HG02642 (cell line): ENCODE results near the gene NPM3.

Experiments
- ATAC-seq: cut with Tn5 transposase; IDR thresholded peaks from one replicate; pipeline ENCODE4 v1.9.1; 2021; ENCODE audit warnings: mild to moderate bottlenecking; ENCODE audit not compliant: unreplicated experiment, poor library complexity

Gene NPM3, protein sequence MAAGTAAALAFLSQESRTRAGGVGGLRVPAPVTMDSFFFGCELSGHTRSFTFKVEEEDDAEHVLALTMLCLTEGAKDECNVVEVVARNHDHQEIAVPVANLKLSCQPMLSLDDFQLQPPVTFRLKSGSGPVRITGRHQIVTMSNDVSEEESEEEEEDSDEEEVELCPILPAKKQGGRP

DNA sequence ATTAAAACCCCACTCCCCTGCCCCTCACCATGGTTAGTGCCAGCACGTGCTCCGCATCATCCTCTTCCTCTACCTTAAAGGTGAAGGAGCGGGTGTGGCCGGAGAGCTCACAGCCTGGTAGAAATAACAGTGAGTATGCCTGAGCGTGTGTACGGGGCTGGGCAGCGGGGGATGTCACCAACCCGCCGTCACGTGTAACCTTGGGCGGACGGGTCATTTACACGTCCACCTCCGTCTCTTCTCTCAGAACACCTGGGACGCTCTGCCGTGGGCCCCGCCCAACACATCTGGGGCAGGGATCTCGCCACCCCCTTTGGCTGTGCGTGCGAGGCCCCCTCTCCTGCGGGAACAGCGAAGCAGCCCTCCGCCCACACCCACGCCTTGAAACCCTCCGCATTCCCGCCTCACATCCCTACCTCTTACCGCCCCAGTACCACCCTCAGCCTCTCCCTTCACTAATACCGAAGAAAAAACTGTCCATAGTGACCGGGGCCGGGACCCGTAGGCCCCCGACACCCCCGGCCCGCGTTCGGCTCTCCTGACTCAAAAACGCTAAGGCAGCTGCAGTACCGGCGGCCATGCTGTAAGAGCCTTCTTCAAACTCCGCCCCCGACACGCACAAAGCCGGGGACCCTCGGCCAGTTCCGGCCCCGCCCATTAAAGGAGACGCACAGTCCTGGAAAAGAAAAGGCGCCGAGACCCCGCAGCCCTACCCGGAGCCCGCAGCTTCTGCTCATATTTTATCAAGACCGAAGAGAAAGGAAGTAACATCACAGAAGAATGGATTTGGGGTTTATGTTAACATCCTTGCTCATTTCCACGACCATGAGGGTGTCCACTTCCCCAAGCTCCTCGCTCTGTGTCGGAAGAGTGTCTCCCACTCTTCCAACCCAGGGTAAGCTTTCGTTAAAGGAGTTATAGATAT, at the start of gene NPM3:
NPM3 (minus strand) TSS at position 636 of the 925 bp plus-strand sequence; CDS start at position 580, 56 bp downstream.
- ATAC-seq = peak; percentile 55

DNA sequence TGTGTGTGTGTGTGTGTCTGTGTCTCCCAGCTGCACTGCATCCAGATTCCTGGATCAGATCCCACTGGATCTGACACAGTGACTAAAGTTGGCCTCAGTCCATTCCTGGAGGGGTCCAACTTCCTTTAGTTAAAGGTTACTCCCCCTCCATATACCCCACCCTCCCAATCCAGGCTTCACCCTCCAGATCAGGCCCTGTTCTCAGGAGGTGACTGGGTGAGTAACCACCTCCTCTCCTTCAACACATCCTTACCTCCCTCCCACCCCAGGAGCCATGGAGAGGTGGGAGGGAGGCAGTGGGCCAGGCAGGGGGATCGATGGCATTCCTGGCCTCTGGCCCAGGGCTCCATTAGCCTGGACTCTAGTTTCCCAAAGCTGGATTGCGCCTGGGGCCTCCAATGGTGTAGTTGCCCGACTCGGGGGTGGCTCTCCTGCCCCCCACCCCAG, 49.1 kb upstream of the NPM3 start:
- no peak for ATAC-seq

DNA sequence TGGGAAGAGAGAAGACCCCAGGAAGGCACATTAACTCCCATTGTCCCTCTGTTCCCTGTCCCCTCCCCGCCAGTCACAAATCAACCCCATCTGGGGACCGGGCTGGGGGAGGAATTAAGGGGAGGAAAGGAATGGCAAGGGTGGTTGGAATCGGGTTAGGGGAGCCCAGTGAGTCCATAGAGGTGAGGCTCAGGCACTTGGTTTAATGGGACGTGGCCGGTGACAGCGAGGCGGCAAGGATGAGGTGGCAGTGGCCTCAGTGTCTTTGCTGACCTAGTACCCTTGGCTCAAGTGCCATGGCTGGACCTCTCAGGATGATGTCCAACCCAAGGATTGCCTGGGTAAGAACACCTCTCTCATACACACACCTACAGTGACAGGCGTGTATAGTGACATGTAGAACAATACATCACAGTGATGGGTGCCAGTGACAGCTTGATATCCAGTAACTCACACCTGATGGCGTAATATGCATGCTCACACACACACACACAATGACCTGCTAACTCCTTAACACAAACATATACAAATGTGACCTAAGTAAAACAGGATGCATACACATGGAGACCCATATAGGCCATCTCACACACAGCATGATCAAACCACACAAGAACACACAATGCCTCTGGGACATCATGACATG, 48.0 kb upstream of the NPM3 start:
- ATAC-seq = no peak

DNA sequence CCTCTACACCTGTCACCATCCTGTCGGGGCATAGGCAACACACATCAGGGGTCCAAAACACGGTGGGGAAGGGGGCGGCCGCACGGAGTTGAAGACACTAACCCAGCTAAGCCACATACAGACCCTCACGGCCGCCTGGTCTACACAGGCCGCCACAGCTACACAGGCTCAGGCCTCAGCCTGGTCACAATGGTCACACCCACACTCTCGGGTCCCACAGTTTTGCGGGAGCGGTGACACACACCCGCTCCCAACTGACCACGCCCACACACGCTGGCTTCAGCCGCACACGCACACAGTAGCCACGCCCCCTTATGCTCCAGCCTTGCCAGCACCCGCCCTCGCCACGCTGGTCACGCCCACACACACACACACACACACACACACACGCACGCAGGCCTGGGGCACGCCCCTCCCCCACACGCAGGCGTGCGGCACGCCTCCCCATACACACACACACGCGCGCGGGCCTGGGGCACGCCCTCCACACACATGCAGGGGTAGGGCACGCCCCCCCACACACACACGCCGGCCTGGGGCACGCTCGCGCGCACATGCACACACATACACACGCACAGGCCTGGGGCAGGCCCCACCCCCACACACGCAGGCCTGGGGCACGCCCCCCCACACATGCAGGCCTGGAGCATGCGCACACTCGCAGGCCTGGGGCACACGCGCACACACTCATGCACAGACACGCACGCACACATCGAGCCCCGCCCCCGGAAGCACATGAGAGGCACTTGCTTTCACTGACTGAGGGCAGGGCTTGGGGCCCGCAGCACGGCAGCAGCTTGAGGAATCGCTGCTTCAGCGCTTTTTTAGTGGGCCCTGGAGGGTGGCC, 47.3 kb upstream of the NPM3 start:
- ATAC-seq = peak; percentile 68

DNA sequence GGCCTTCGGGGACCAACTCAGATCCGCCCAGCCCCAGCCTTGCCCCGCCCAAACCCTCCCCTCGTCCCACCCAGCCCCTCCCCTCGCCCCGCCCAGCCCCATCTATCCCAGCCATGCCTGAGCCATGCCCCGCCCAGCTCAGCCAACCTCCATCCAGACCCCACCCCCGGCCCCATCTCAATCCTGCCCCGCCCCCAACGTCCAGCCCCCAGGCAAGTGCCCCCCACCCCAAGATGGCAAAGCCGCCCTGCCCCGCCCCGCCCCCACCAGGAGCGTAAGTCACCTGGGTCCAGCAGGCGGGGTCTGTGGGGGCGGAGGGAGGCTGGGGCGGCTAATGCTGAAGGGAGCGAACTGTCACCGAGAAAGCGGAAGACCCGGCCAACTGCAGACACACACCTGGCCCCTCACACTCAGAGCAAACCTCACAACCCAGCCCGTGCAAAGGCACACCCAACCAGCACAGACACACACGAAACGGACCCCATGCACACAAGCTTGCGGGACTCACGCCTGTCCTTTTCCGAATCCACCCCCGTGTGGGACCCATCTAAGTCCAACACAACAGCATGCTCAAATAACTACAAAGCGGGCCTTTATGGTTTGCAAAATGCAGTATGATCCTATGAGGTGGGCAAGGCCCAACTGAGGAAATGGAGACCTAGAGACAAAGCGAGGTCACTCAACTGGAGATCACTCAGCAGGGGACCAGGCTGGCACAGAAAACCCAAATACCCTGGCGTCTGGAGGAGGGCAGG, 46.5 kb upstream of the NPM3 start:
- ATAC-seq = peak; percentile 7

DNA sequence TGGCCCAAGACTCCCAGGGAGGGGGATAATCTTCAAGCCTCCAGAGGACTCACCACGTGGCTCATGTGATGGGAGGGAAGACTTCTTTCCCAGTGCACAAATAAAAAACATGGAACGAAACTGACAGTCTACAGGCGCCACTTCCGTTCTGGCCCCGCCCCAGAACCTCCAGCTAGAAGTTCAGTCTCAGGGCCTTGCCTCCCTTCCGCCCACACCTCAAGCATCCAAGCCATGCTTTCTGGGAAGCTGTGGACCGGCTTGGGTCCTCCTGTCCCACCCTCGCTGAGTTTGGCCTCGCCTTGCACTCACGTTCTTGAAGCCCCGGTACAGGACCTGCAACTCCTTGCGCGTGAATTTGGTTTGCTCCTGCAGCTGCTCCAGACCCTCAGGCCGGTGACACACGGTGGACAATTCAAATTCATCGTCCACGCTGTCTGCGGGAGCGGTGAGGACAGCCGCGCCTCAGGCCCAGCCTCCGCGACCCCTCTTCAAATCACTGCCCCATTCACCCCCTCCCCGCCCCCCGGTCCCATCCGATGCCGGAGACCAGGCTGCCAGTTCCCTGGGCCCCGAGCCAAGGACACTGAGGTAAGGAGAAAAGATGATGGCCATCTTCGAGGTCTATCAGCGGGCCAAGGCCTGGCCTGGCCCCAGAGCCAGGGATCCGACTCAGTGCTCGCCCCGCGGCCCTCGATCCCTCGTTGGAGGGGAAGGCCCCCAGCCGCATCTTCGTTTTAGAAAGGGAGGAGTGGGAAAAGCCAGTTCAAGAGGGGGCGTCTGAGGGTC, 45.7 kb upstream of the NPM3 start:
- ATAC-seq = no peak

DNA sequence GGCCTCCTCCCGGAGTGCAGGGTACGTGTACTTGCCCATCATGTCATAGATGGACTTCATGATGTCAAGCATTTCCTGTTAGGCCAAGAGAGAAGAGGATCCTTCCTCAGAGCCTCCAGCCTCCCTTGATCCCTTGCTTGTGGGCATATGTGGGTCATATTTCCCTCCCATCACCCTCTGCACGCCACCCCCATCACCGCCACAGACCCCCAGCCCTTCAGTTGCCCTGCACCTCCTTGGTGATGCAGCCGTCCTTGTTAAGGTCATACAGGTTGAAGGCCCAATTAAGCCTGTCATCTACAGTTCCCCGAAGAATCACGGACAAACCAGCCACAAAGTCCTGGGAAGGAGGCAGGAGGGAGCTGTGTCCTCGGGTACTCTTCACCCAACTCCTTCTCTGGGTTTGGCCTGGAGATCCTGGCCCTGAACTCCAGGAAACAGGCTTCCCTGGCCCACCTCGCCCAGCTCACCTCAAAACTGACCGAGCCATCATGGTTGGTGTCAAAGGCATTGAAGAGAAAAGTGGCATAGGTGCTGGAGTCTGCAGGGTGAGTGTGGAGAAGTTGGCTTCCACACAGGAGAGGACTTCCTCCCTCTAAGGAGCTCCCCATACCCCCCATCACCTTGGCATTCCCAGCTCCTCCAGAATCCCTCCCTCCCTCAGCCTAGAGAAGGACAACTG, 44.8 kb upstream of the NPM3 start:
- ATAC-seq = no peak

DNA sequence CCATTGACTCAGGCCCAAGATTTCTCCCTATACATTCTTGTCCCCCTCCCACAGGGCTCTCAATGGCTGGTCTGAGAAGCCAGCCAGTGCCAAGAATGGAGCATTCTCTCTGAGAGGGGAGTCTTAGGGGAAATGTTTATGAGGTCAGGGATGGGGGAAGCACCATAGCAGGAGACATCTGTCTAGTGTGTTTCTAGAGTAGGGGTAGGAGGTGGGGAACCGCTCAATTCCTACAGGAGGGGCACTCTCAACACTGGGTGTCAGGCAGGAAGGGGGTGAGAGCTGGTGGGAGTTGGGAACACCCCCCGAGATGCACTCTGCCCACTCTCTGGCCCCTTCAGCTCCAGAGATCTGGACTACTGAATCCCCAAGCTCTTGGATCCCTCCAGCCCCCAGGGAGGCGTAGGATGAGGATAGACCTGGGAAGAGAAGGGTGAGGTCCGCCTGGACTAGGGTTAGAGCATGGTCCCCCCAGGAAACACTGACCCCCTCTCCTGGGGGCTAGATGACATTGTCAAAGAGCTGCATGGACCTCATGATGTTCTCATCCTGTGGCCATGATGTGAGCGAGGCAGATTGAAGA, 43.7 kb upstream of the NPM3 start:
- no peak for ATAC-seq

DNA sequence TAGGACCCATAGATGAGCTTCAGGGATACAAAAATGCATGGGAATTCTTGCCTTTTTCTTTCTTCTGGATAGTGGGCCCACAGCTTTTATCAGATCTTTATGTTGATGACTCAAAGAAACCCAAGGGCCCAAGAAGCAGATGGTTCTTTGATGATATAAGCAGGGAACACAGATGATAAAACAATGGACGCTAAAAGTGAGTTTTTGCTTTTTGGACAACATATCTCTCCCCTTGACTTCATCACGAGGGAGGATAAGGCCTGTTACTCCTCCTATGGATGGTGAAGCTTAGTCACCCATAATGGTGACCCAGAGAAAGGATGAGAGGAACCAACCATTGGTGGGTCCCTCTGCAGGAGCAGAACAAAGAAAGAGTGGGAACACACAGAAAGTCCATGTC, 41.5 kb upstream of the NPM3 start:
- ATAC-seq = no peak

DNA sequence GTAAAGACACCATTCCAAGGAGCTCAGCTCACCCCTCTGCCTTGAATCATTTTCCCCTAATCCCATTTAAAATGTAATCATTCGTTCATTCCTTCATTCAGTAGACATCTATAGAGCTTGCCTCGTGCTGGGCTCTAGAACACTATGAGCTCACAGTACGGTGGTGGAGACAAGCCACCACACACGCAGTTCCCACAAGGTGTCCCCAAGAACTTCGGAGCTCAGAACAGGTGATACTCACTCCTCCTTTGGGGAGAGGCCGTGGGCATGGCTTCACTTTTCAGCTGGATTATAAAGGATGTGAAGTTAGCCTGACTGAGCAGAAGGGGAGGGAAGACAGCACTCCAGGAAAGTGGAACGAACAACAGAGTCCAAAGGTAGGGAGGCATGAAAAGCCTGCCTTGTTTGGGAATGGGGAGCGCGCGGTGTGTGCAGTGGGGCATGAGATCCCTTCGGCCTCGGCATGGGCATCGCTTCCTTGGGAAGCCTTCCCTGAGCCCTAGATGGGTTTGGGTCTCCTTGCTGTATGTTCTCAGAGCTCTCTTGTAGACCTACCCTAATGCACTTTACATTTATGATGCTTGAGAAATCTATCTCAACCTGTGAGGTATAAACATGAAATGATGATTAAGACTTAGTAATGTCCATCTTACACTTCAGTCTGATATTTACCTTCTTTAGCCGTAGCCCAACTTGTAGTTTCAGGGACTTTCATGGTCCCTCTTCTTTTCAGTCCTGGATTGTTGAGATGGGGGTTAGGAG, 35.8 kb upstream of the NPM3 start:
- peak; percentile 19 for ATAC-seq

DNA sequence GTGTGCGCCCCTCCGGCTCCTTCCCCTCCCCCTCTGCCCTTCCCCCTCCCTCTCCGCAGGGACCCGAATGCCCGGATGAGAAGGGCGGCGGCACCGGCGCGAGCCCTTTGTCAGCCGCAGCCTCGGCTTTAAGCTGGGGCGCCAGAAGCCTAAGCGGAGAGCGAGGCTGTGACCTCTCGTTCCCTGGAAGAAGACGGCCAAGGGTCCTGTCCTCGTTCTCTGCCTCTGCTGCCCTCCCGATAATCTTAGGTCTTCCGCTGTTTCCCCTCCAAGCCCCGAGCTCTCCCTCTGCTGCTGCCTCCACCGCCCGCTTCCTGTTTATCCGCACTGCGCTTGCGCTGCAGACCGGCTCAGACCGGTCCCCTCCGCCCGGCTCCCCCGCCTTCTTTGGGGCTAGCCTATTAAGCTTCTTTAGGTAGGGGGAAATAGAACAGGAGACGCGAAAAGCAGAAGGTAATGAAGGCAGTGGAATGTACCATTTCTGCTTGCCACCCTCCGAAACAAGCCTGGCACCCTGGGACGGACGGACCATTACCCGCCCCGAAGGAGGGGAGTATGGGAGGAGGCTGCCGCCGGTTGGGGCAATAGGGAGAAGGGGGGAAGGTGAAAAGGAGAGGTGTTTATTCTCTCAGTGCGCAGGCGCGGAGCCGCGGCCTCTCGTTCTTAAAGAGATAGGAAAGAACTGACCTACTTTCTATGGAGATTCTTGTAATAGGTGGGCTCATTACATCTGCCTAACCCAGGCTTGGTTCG, 35.0 kb upstream of the NPM3 start, which contains the start of gene OGA:
OGA (minus strand) TSS at position 326 of the 753 bp plus-strand sequence. CDS start 422 bp downstream, outside the sequence.
- peak; percentile 88 for ATAC-seq

DNA sequence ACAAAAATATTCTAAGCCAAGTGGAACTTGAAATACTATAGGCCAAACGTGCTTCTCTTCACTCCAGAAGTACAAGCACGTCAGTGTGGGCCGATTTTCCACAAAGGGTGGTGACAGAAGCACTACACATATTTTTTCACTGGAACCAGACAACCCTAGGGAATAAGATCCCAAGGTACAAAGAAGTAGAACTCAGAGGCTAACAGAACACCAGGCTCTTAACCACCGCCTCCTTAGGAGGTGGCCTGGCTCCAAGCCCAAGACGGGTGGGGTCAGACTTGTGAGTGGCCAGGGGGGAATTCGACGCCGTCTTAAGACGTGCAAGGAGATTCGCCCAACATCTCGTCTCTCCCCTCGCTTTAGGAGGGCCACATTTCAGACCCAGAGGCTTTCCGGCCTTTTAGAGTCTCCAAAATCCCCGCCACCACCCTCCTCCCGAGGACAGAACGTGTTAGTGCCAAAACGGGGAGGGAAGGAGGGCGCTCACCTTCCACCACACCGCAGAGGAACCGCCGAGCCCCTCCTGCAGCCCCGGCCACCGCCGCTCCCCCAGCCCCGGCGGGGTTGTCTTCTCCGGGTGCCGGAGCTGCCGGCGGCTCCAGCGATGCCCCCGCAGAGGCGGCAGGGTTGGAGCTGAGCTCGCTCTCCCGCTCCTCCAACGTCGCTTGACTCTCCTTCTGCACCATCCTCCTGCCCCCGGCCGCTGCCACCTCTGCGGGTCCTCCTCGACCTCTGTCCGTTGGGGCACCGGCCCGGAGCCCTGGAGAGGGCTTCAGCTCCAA, 34.3 kb upstream of the NPM3 start:
- ATAC-seq = peak; percentile 1

DNA sequence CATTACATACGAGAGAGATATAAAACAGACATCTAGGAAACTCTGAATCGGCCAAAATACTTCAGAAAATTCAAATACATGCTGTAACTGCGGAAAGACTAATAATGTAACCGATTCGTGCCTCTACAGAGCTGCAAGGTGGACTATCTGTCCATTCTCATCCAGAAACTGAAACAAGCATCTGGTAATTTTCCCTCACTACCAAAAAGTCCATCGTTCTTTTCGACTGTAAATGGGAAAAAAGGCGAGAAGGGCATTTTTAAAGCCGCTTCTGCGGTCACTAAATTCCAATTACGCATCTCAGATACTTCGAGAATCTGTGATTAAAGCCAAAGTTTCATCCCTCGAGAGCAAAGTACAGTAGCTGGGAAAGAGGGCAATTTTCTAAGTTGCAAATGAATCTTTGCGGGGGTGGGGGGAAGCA, 33.7 kb upstream of the NPM3 start:
- no peak for ATAC-seq

DNA sequence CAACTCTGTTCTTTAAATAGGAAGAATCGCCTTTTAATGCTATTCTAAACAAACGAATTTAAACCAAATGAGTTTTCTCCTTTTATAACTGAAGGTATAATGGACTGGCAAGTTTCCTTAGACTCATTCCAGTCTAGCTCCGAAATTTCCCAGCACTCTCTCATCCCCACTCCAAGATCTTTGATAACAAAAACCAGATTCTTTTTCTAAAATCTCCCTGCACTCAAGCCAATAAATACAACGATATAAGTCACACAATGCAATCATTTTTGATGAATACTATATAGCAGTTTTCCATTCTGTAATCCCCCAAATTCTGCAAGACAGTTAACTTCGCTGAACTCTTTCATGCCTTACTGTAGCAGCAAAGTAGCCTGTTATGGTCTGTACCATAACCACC, 33.1 kb upstream of the NPM3 start:
- no peak for ATAC-seq

DNA sequence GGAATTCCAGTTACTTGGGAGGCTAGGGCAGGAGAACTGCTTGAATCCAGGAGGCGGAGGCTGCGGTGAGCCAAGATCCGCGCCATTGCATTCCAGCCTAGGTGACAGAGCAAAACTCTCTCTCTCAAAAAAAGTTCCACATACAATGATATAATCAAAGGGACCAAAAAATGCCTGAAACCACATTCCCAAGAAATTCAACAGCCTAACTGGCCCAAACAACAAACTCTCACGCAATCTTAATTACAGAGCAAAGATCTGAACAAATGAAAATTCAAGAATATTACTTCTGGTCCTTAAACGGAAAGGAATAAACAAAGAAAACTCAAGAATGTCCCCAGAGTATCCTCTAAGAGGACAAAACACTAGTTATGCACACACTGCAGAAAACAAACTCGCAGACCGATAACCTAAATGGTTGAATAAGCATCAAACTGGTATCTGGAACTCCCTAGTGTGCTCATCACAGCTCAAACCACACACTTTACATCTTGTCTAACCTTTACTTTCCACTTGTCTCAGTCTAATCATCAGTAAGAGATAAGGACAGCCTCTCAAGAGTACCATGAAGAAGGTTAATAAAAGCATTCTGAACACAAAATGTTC, 31.3 kb upstream of the NPM3 start:
- no peak for ATAC-seq
